GM19395 (cell line): ENCODE measurements around the gene PMEL.
"Not testable (repeated sequence)": the region's sequence is repeated elsewhere in the genome, so short reads cannot be mapped to it uniquely, and the experiment has no call there.

Source experiments
- ATAC-seq: cut with Tn5 transposase; IDR thresholded peaks from one replicate; pipeline ENCODE4 v1.9.1; 2021; ENCODE audit warnings: mild to moderate bottlenecking, moderate library complexity; ENCODE audit not compliant: unreplicated experiment

The PMEL gene

GRCh38 chr12:55925870-55926737 lies 39.7 kb downstream of the PMEL start:
- peak; percentile 0 for ATAC-seq

- ATAC-seq, result no peak
Observed at GRCh38 chr12:55925371-55925770, 40.5 kb downstream of the PMEL start.

- not testable (repeated sequence) for ATAC-seq
Observed at GRCh38 chr12:55923648-55924047, 42.2 kb downstream of the PMEL start.

GRCh38 chr12:55922126-55922525 lies 43.7 kb downstream of the PMEL start:
- no peak for ATAC-seq

GRCh38 chr12:55919032-55919431 lies 46.8 kb downstream of the PMEL start:
- not testable (repeated sequence) for ATAC-seq

GRCh38 chr12:55915482-55915859 lies 50.4 kb downstream of the PMEL start:
- no peak for ATAC-seq

GRCh38 chr12:55912908-55913307 lies 52.9 kb downstream of the PMEL start:
- ATAC-seq, result no peak

- no peak for ATAC-seq
Observed at GRCh38 chr12:55909513-55909884, 56.3 kb downstream of the PMEL start.

- no peak for ATAC-seq
Observed at GRCh38 chr12:55908726-55909512, 56.9 kb downstream of the PMEL start.

- no peak for ATAC-seq
Observed at GRCh38 chr12:55906056-55906455, 59.8 kb downstream of the PMEL start.
